ENCODE results near the gene ABLIM2. TPM values are rescaled to one million over a fixed set of nuclear protein-coding genes. Genes with fewer than 3 reads are reported as not detected.

Gene ABLIM2
- total and polyA plus RNA-seq, 2 of the 13 experiments (the other 11 are each of a cell fraction or from before 2014, with no cell fraction given), result 0.20 to 0.37 TPM

DNA sequence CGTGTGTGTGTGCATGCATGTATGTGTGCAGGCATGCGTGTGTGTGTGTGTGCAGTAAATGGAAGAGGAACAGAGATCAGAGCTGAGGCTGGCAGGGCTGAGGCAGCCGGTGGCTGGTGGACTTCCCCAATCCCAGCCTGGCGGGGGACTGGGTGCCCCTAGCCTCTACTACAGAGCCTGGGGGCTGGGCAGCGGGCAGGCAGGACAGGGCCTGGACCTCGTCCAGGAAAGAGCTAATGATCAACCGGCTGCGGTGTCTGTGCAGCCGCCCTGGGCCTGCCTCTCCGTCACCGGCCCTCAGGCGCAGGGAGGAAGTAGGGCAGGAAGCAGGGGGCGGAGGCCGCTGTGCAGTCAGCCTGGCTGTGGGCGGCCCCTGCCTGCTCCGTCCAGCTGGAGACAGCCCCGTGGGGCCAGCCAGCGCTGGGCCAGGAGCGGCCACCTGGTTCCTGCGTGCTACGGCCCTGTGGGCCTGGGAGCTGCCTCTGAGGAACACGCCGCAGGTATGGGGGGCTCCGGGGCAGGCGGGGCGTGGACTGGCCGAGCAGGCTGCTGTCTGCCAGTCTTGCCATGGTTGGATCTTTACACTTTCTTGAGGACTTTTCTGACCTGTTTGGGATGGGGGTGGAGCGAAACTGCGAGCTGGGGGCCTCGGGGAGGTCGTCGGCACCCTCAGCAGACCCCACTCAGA, 40.4 kb upstream of the ABLIM2 start, which contains the start of gene SH3TC1 (continued):
- TF ChIP-seq, protein P1, sequence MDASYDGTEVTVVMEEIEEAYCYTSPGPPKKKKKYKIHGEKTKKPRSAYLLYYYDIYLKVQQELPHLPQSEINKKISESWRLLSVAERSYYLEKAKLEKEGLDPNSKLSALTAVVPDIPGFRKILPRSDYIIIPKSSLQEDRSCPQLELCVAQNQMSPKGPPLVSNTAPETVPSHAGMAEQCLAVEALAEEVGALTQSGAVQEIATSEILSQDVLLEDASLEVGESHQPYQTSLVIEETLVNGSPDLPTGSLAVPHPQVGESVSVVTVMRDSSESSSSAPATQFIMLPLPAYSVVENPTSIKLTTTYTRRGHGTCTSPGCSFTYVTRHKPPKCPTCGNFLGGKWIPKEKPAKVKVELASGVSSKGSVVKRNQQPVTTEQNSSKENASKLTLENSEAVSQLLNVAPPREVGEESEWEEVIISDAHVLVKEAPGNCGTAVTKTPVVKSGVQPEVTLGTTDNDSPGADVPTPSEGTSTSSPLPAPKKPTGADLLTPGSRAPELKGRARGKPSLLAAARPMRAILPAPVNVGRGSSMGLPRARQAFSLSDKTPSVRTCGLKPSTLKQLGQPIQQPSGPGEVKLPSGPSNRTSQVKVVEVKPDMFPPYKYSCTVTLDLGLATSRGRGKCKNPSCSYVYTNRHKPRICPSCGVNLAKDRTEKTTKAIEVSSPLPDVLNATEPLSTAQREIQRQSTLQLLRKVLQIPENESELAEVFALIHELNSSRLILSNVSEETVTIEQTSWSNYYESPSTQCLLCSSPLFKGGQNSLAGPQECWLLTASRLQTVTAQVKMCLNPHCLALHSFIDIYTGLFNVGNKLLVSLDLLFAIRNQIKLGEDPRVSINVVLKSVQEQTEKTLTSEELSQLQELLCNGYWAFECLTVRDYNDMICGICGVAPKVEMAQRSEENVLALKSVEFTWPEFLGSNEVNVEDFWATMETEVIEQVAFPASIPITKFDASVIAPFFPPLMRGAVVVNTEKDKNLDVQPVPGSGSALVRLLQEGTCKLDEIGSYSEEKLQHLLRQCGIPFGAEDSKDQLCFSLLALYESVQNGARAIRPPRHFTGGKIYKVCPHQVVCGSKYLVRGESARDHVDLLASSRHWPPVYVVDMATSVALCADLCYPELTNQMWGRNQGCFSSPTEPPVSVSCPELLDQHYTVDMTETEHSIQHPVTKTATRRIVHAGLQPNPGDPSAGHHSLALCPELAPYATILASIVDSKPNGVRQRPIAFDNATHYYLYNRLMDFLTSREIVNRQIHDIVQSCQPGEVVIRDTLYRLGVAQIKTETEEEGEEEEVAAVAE (CRISPR knock-in tag; IDR thresholded peaks at IDR 0.05; ENCODE audit: borderline replicate concordance), result no peak; the same call in 1 of the 2 replicates
- TF ChIP-seq ZNF343 (CRISPR knock-in tag; IDR thresholded peaks at IDR 0.05), result no peak
- TF ChIP-seq MEIS1 (CRISPR knock-in tag; IDR thresholded peaks at IDR 0.05; ENCODE audit: borderline replicate concordance), result peak; percentile 68
- no peak for TF ChIP-seq EHMT2 (IDR thresholded peaks at IDR 0.05; ENCODE audit: borderline replicate concordance, low read depth, low read length)
- no peak; the same call in 1 of the 2 replicates for TF ChIP-seq FOXO1 (CRISPR knock-in tag; IDR thresholded peaks at IDR 0.05)
- TF ChIP-seq PHF21A (CRISPR knock-in tag; IDR thresholded peaks at IDR 0.05), result peak; percentile 91
- TF ChIP-seq ZNF274 (CRISPR knock-in tag; IDR thresholded peaks at IDR 0.05), result no peak; the same call in 1 of the 2 replicates
- 0 out of 2 replicates have a peak, but pooled peaks have one; percentile 4 for TF ChIP-seq ZNF629 (CRISPR knock-in tag; conservative IDR thresholded peaks at IDR 0.05)
- TF ChIP-seq IKZF4 (CRISPR knock-in tag; IDR thresholded peaks at IDR 0.05; ENCODE audit: borderline replicate concordance, low read depth, not compliant biosample characterization), result no peak
- no peak for TF ChIP-seq ZNF737 (CRISPR knock-in tag; IDR thresholded peaks at IDR 0.05; ENCODE audit: borderline replicate concordance)
- TF ChIP-seq SSRP1 (CRISPR knock-in tag; IDR thresholded peaks at IDR 0.05), result peak; percentile 59; the same call in 1 of the 2 replicates
- no peak; the same call in 1 of the 2 replicates for TF ChIP-seq FOXJ3 (CRISPR knock-in tag; IDR thresholded peaks at IDR 0.05; ENCODE audit: borderline replicate concordance)
- TF ChIP-seq, protein P2, sequence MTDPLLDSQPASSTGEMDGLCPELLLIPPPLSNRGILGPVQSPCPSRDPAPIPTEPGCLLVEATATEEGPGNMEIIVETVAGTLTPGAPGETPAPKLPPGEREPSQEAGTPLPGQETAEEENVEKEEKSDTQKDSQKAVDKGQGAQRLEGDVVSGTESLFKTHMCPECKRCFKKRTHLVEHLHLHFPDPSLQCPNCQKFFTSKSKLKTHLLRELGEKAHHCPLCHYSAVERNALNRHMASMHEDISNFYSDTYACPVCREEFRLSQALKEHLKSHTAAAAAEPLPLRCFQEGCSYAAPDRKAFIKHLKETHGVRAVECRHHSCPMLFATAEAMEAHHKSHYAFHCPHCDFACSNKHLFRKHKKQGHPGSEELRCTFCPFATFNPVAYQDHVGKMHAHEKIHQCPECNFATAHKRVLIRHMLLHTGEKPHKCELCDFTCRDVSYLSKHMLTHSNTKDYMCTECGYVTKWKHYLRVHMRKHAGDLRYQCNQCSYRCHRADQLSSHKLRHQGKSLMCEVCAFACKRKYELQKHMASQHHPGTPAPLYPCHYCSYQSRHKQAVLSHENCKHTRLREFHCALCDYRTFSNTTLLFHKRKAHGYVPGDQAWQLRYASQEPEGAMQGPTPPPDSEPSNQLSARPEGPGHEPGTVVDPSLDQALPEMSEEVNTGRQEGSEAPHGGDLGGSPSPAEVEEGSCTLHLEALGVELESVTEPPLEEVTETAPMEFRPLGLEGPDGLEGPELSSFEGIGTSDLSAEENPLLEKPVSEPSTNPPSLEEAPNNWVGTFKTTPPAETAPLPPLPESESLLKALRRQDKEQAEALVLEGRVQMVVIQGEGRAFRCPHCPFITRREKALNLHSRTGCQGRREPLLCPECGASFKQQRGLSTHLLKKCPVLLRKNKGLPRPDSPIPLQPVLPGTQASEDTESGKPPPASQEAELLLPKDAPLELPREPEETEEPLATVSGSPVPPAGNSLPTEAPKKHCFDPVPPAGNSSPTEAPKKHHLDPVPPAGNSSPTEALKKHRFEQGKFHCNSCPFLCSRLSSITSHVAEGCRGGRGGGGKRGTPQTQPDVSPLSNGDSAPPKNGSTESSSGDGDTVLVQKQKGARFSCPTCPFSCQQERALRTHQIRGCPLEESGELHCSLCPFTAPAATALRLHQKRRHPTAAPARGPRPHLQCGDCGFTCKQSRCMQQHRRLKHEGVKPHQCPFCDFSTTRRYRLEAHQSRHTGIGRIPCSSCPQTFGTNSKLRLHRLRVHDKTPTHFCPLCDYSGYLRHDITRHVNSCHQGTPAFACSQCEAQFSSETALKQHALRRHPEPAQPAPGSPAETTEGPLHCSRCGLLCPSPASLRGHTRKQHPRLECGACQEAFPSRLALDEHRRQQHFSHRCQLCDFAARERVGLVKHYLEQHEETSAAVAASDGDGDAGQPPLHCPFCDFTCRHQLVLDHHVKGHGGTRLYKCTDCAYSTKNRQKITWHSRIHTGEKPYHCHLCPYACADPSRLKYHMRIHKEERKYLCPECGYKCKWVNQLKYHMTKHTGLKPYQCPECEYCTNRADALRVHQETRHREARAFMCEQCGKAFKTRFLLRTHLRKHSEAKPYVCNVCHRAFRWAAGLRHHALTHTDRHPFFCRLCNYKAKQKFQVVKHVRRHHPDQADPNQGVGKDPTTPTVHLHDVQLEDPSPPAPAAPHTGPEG (CRISPR knock-in tag; IDR thresholded peaks at IDR 0.05), result no peak
- TF ChIP-seq TAF15 (IDR thresholded peaks at IDR 0.05; ENCODE audit: low read depth, low read length, poor library complexity, severe bottlenecking), result no peak
- TF ChIP-seq ZSCAN21 (CRISPR knock-in tag; IDR thresholded peaks at IDR 0.05; ENCODE audit: borderline replicate concordance), result peak; percentile 70; the same call in 1 of the 2 replicates
- TF ChIP-seq SIN3B (IDR thresholded peaks at IDR 0.05; ENCODE audit: low read length), result no peak

All from HepG2 (cell line).